Vagina (tissue), 2 donors: ENCODE results near the gene ACYP2.

Experiments
- POLR2A ChIP-seq, 2 donors: fragments of 450-650 bp; IDR thresholded peaks; one replicate each; pipeline ENCODE4 v1.6.1; 2017; ENCODE audit warnings: antibody characterized with exemption in 2 of 2, mild to moderate bottlenecking in 2 of 2, moderate library complexity in 2 of 2
- POLR2AphosphoS5 ChIP-seq, 2 donors: sonication (generic); formaldehyde crosslinking; IDR thresholded peaks; one replicate each; pipeline ENCODE4 v1.9.0; 2017; ENCODE audit warnings: antibody characterized with exemption in 2 of 2, mild to moderate bottlenecking in 2 of 2, low read depth in 1 of 2; ENCODE audit not compliant: insufficient read depth in 1 of 2
- TF ChIP-seq, protein P1 (sequence below), 3 experiments: fragments of 450-650 bp in 2 of 3; fragments of 200-600 bp in 1 of 3; sonication (generic) in 1 of 3; IDR thresholded peaks; one replicate each; pipeline ENCODE4 v1.5.1; 2017 to 2019; ENCODE audit warnings: antibody characterized with exemption in 3 of 3, mild to moderate bottlenecking in 2 of 3, moderate library complexity in 2 of 3

- TF ChIP-seq, protein P1, sequence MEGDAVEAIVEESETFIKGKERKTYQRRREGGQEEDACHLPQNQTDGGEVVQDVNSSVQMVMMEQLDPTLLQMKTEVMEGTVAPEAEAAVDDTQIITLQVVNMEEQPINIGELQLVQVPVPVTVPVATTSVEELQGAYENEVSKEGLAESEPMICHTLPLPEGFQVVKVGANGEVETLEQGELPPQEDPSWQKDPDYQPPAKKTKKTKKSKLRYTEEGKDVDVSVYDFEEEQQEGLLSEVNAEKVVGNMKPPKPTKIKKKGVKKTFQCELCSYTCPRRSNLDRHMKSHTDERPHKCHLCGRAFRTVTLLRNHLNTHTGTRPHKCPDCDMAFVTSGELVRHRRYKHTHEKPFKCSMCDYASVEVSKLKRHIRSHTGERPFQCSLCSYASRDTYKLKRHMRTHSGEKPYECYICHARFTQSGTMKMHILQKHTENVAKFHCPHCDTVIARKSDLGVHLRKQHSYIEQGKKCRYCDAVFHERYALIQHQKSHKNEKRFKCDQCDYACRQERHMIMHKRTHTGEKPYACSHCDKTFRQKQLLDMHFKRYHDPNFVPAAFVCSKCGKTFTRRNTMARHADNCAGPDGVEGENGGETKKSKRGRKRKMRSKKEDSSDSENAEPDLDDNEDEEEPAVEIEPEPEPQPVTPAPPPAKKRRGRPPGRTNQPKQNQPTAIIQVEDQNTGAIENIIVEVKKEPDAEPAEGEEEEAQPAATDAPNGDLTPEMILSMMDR (IDR thresholded peaks at IDR 0.05) = no peak
- no peak for TF ChIP-seq POLR2AphosphoS5 (IDR thresholded peaks at IDR 0.05; ENCODE audit: insufficient read depth in 1 of 2, low read depth in 1 of 2)
- TF ChIP-seq POLR2A (IDR thresholded peaks at IDR 0.05) = no peak
These were observed 202.6 kb downstream of the ACYP2 start for GRCh38 chr2:54317973-54318372.
